SW480 (cell line): ENCODE results near the gene CPT2.

Experiments
- DNase-seq: peaks from one replicate; pipeline ENCODE4 v3.0.0-alpha.2; 2016; ENCODE audit warnings: low spot score

The CPT2 gene

DNA sequence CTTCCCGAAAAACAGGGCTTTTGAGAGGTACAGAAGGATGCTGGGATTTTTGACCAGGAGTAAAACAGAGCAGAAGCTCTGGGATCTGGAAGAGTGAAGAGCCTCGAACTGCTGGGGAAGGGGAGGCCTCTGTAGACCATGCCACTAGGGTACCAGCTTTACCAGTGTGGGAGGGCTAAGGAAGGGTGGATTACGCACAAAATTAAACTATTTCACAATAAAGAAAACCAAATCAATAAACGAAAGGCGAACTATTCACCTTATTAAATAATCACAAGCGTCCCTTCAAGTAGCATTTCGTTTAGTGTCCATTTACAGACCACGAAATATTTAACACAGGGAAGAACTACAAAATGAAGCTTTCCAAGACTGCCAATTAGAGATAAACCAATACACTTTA lies 23.1 kb downstream of the CPT2 start:
- no peak for DNase-seq

DNA sequence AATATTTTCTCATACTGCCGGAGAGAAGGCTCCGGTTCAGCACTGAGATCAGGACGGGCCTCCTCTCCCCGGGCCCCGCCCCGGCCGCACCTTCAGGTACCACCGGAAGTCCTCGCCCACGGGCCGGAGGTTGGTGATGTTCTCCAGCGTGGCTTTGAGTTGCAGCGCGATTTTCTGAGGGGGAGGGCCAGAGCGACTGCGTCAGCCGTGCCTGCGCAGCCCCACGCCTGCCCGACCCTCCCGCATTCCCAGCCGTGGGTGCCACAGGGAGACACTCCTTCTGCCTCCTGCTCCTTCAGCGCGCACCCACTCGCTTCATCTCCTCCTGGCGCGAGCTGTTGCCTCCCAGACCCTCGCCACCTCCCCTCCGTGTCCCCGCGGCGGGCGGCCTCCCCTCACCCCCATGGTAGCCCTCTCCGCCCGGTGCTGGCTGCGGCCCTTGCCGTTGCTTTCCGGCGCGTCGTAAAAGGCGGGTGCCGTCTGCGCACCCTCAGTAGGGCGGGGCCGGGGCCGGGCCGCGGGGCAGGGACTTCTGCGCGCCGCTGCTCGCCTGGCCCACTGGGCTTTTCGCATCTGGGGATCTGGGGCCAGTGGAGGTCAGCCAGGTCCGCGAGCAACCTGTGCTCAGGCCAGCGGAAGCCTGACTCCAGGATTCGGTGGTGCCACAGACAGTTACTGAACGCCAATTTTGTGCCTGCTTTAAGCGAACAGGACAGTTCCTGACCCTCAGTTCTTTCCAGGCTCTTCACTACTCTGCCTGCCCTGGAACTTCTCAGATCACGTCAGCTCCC lies 23.7 kb downstream of the CPT2 start, which contains the start of gene CZIB:
CZIB (minus strand) TSS at position 464 of the 791 bp plus-strand sequence; CDS start at position 405, 59 bp downstream.
- DNase-seq: peak; percentile 94

DNA sequence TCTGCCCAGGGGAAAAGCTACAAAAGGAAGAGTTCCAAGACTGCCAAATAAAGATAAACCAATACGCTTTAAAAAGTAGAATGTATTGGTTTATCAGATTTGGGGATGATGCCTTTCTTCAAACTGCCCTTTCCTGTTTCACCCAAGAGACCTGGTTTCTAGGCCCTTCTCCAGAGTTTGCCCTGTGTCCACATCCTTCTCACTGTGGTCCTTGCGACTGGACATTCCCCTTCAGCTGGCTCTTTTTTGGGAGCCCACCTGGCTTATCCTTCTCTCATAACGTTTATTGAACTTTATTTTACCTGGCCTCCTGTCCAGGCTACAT lies 24.3 kb downstream of the CPT2 start:
- DNase-seq: no peak

DNA sequence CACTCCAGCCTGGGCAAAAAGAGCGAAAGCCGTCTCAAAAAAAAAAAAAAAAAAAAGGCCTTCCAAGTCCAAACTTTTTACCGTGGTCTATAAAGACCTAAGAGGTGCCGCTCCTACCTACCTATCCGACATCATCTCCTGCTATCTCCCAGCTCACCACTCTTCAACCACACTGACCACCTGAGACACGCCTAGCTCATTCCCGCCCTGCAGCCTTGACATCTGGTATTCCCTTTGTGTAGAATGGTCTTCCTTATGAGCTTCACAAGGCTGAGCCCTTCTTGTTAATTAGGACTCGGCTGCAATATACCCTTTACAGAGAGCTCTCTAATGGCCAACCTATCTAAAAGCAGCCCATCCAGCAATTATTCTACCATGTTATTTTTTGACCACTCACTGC lies 41.0 kb downstream of the CPT2 start:
- DNase-seq: peak; percentile 14

DNA sequence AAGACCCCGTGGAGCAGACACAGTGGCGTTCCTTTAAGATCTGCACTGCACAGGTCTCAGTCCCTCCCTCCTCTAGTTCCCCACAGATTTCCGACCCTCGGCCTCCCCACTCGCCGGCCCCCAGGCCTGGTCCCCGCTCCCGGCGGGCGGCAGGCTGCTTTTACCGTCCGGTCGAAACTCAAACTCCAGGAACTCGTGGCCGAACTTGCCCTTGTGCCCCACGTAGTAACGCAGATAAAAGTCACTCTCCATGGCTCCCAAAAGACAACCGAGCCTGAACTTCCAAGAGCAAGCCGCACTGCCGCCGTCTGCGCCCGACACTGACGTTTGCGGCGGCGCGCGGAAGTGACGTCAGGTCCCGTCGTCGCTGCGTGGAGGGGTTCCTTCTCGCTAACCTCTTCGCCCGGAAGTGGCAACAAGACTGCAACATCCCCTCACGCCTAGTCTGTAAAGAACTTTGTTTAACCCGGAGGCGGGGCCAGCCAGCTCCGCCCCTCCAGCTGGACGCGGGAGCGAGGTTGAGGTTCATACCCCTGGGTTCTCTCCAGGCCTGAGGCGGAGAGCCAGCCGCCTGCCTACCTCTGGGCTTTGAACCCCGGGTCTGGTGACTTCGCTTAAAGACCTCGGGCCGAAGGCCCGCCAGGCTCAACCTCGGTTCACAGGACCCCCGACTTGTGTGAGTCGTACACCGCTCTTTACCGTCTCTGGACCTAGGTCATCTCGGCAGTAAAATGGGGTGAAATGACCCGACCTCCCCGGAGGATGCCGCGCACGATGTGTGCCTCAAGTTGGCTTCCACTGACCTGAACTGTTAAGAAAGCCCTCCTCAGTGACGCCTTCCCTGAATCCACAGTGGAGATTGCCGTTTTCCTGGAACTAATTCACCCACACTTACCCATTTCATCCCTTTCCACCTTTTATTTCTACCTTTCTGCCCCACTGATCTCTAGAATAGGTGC lies 41.9 kb downstream of the CPT2 start, which contains the start of gene MAGOH:
MAGOH (minus strand) TSS at position 322 of the 959 bp plus-strand sequence; CDS start at position 252, 70 bp downstream.
- DNase-seq: peak; percentile 95

DNA sequence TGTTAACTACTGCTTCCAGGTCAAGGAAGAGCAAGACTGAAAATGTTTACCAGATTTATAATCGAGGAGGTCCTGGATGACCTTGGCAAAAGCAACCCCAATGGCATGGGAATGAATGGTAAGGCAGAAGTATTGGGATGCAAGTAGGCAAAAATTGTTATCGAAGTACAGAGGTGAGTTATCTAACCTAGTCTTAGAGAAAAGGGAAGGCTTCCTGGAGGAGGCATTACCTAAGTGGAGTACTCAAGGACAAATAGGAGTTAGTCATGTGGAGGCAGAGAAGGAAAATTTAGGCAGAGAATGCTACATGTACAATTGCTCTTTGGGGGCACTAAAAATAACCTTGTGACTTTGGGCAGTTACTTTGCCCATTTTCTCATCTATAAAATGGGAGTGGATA lies 45.2 kb downstream of the CPT2 start:
- DNase-seq: no peak

DNA sequence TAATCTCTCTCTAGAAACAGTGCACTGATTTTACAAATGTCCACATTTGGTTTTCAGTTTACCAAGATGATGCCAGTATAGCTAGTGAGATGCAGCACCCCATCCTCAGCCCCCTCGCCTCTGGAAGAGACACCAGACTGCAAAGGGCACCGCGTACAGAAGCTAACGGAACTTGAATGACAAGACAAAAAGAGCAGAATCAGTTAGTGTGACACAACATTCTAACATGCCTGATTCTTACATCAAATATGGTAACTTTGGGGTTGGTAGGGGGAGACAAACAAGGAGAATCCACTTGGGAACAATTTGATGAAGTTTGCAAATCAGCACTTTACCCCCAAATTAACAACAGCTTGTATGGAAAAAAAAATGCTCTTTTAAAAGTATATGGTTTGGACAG lies 45.8 kb downstream of the CPT2 start:
- no peak for DNase-seq

DNA sequence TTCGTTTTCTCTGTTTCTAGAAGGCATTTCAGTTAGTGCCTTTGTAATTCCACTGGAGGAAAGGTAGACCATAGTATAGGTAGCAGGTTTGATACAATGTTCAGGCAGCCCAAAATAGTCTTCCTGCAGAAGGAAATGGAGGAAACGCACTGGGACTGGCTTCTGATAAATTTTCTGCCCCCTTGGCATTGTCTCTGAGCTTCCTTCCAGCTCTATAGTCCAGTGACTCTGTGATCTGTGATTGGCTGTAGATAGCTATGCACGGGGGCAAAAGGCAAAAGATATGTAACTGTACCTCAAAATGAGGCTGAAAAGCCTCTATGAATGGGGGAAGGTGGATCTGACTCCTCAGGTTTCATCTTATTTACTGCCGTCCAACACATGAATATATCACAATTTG lies 47.5 kb downstream of the CPT2 start:
- no peak for DNase-seq

DNA sequence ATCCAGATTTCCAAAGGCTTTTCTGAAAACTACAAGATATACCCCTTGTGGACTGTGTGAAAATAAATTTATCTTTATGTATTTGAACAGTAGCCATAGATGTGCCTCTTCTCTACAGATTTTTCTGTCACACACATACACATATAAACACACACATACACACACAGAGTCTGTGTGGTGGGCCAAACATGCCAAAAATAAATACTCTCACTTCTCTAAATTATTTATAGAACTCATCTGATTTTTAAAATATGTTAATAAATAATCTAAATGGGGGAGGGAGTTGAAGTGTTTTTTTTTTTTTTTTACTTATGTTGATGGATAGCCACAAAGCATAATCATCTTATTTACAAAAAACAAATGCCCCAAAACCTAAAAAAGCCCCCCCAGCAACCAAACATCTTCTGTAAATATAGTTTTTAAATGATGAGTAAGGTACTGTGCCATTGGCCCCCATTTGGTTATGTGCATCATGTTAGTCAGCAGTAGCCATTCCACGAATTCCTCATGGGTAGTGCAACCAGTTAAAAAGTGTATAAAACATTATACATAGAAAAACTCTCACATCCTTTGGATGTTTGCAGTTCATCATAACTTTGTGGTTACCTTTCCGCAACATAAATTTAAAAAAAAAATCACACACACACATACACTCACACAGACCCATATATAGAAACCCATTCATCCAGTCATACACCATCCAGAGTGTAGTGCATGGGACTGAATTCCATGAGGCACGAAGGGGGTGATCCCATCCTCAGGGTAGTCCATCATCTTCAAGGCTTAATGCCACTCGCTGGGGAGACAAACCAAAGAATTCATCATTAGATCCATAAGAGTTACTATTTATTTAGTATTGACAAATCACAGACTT lies 49.9 kb downstream of the CPT2 start:
- no peak for DNase-seq

DNA sequence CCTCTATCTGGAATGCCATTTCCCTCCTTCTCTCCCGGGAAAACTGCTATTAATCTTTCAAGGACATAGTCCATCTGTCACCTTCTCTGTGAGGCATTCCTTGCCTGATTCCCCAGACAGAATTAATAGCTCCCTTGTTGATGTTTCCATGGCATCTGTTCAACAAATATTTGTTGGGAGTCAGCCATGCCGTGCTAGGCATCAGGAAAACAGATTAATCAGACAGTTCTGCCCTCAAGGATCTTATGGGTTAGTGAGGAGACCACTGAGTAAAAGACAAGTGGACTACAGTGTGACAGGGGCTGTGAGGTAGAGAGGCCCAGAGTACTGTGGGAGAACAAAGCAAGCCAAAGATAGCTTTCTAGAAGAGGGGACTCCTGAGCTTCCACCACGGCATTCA lies 53.1 kb downstream of the CPT2 start:
- DNase-seq: no peak

DNA sequence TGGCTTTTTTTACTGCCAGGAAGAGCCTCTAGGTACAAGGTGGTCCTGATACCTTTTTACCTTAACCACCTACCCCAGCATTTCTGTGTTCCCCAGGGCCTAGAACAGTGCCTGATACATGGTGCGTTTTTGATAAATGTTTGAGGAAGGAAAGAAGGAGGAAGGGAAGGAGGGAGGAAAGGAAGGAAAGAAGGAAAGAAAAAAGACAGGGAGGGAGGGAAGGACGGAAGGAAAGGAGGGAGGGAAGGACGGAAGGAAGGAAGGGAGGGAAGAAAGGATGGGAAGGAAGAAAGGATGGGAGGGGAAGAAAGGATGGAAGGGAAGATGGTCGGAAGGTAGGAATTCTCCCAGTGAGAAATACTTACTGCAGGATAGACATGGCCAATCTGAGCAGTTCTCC lies 53.7 kb downstream of the CPT2 start:
- no peak for DNase-seq

DNA sequence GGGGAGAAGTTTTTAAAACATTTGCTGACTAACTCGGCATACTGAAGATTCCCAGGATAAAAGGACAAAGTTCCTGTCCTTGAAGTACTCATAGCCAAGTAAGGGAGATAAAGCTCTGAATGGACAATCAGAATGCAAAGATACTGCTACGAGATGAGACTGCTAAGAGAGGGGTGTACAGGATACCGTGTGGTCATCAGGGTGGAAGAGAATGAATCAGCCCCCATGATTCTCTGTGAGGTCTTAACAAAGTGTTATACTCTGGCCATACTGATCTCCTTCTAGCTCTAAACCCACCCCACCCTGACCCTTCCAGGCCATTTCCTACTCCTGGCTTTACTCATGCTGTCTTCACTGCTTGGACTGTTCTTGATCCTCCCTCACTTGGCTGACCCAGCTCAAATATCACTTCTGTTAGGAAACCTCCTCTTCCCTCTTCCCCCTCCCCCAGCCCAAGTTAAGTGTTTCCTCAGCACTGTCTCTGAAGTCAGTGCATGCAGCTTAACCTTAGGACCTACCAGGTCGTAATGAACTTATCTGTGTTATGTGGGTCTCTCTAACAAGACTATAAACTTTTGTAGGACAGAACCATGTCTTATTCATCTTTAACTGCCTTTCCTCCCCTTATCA lies 57.5 kb downstream of the CPT2 start:
- no peak for DNase-seq

DNA sequence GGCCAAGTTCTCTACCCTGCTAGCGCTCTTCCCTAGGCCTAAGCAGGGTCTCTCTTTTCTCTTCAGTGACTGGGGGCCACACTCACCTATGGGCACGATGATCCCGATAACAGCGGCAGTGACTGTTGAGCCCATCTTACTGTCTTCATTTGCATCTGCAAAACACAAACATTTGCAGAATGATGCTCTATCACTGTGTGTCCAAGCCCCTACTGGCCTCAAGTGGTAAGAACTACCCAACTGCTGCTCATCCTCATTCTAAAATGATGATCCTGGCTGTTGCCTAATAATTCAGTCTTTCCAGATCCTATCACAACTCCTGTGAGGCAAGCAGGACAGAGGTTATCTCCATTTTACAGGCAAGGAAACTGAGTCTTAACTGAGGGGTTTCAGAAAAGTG lies 58.4 kb downstream of the CPT2 start:
- DNase-seq: no peak

DNA sequence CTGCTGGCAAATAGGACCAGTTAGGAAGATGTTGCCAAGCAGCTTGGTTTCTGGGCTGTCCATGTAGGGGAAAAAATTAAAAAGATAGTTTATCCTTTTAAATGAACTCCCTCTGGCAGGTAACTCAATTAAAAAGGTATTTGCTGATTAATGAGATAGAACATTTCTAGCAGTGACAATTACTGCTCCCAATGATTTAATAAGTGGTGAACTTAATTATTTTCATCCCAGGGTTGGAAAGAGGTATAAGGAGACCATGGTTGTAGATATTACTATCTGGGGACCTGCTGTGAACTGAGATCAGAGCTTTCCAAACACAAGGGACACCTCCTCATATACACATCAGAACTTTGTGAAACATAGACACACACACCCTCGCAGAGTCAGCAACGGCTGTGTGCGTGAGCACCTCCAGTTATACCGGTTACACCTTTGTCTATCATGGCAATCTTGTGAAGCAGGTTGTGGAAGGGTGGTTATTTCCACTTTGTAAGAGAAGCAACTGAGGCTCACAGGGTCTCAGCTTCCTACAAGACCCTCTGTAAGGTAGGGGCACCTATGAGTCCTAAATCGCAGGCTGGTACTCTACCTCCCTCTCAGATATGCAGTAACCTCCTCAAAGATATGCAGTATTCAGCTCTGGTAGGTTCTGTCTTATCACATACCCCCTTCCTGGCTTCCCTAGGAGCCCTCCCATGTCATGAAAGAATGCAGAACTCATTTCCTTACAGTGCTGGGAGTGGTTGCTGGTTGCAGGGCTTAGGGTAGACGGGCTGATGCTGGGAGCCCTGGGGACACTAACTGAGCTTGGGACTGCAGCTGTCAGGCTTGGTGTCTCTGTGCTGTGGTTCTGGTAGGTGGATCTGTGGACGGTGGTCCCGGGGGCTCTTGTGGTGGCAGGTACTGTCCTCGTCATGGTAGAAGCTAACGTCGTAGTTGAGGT lies 60.2 kb downstream of the CPT2 start:
- no peak for DNase-seq

DNA sequence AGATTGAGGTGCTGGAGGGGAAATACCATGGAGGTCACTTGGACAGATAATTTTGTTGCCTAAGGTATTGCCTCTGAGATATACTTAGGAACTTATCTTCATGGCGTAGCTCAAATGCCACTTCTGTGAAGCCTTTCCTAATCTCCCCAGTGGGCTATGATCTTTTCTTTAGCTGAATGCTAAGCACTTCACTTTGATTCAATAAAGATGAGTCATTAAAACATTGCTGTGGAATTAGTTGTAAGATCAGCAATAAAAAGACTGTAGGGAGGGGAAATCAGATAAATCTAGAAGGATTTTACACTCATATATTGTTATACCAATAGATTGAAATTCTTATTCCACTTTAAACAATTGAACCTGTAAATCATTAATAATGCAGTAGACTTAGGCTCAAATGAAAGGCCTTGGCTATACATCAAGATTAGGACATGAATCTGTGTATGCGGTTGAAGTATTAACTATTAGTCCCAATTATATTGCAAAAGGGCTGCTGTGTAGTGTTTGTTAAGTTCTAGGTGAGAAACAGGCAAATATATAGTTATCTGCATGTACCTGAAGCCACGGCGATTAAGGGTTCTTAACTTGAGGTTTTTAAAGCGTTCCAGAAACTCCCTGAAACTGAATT lies 60.9 kb downstream of the CPT2 start:
- DNase-seq: no peak

DNA sequence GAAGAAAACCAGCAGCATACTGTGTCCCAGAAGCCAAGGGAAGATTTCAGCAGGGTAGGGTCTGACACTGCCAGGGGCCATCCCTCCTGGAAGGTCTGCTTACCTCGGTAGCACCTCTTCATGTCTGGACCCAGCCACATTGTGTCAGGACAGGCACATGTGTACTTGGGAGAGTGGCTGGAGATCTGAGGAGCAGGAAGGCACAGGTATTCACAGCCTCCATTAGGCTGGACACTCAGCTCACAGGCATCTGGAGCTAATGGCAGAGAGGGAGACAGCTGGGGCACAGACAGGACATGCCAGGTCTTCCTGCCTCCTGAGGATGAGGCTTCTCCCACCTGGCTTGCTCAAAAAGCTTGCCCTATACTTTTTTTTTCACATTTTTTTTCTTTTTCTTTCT lies 61.6 kb downstream of the CPT2 start:
- no peak for DNase-seq

DNA sequence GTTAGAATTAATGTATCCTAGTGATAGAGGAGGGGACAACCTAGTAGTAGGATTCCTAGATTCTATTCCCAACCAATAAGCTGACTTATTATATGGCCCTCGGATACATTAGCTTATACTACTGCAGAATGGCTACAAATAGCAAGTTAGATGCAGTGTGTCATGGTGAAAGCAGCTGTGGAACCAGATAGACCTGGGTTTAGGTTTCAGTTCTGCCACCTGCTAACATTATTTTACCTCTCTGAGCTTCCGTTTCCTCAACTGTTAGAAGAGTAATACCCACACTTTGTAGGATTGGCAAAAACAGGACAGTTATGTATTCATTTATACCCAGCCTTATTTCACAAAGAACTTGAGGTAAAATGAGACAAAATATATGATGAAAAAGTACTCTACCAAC lies 63.3 kb downstream of the CPT2 start:
- DNase-seq: no peak

DNA sequence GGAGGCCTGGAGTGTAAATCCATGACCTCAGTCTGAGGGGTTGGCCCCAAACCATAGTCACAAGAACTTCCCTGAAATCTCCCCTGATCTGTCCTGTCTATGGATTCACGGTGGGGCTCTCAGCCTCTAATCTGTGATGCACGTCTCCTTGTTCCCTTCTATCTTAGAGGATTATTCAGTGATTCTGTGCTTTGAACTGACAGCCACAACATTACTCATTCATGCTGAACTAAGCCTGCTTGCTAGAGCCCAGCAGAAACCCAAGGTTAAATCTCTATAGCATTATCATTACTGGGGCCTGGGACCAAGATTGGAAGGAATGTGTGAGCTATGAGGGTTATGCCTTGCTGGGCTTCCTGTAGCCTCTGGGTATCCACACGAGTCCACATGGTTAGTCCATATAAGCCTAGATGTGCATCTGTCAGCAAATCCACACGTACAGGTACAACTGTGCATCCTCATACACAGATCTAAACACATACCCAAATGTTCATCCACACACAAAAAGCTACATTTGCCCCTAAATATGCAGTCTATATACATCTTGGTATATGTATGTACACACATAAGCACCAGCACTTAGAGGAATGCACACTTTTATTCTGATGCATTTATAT lies 64.1 kb downstream of the CPT2 start:
- no peak for DNase-seq

DNA sequence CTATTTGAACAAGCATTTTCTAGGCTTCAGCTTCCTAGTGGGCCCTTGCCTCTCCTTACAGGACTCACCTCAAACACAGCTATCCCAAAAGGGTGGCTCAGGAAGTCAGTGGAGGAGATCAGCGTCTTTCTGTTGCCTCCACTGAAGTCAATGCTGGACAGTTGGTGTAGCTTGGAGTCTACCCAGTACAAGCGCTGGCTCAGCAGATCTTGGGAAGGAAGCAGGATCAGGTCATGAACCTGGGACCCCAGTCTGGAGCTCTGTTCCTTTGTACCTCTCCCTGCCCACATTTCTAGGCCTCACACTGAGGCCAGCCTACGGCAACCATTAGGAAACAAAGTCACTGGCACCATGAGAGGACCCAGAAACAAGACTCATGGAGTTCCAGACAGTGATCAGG lies 65.4 kb downstream of the CPT2 start:
- DNase-seq: no peak
